OCI-LY1 (cell line): ENCODE data around the gene ZMYM3.

Experiments used
- H2AFZ ChIP-seq: fragments of 200-600 bp; sonication (generic), shearing (Covaris generic); 2 replicates; pipeline ENCODE4 v1.6.0; 2014; ENCODE audit warnings: antibody characterized with exemption, mild to moderate bottlenecking, low read length
- H3F3A ChIP-seq: fragments of 200-600 bp; sonication (generic), shearing (Covaris generic); 2 replicates; pipeline ENCODE4 v1.6.0; 2014; ENCODE audit warnings: mild to moderate bottlenecking, antibody characterized with exemption, low read length, moderate library complexity; ENCODE audit not compliant: insufficient read depth
- H3K27ac ChIP-seq: fragments of 200-600 bp; sonication (generic); 2 replicates; pipeline ENCODE4 v1.5.1; 2014; ENCODE audit warnings: low read length, mixed run types, mild to moderate bottlenecking, low read depth; ENCODE audit not compliant: poor library complexity, severe bottlenecking
- H3K27me3 ChIP-seq: fragments of 200-600 bp; sonication (generic); 2 replicates; pipeline ENCODE4 v1.6.0; 2014; ENCODE audit warnings: antibody characterized with exemption, mild to moderate bottlenecking, low read length, moderate library complexity; ENCODE audit not compliant: insufficient read depth
- H3K36me3 ChIP-seq: fragments of 200-600 bp; sonication (generic); 2 replicates; pipeline ENCODE4 v1.6.1; 2014; ENCODE audit warnings: mild to moderate bottlenecking, antibody characterized with exemption, low read length, moderate library complexity, mixed read lengths; ENCODE audit not compliant: insufficient read depth
- H3K4me1 ChIP-seq: fragments of 200-600 bp; sonication (generic); 2 replicates; pipeline ENCODE4 v1.5.1; 2014; ENCODE audit warnings: mild to moderate bottlenecking, low read length, moderate library complexity; ENCODE audit not compliant: insufficient read depth, severe bottlenecking
- H3K4me2 ChIP-seq: fragments of 200-600 bp; sonication (generic), shearing (Covaris generic); 2 replicates; pipeline ENCODE4 v1.6.1; 2014; ENCODE audit warnings: low read length
- H3K4me3 ChIP-seq: fragments of 200-600 bp; sonication (generic); 2 replicates; pipeline ENCODE4 v1.5.1; 2014; ENCODE audit warnings: low read length, low read depth, mild to moderate bottlenecking, mixed read lengths; ENCODE audit not compliant: poor library complexity, severe bottlenecking
- H3K79me2 ChIP-seq: fragments of 200-600 bp; shearing (Covaris generic); 2 replicates; pipeline ENCODE4 v1.6.1; 2016; ENCODE audit warnings: mixed run types, low read length, mixed read lengths; ENCODE audit not compliant: insufficient read depth
- H3K9ac ChIP-seq: fragments of 200-600 bp; sonication (generic), shearing (Covaris generic); 2 replicates; pipeline ENCODE4 v1.6.1; 2014; ENCODE audit warnings: mild to moderate bottlenecking, low read length, mixed read lengths
- H3K9me2 ChIP-seq: fragments of 200-600 bp; sonication (generic), shearing (Covaris generic); 2 replicates; pipeline ENCODE4 v1.6.1; 2014; ENCODE audit warnings: low read depth, mild to moderate bottlenecking, low read length, mixed read lengths
- H3K9me3 ChIP-seq: fragments of 200-600 bp; shearing (Covaris generic); 2 replicates; pipeline ENCODE4 v1.6.1; 2014; ENCODE audit warnings: low read length, mixed read lengths
- H4K20me1 ChIP-seq: fragments of 200-600 bp; sonication (generic), shearing (Covaris generic); 2 replicates; pipeline ENCODE4 v1.6.0; 2016; ENCODE audit warnings: mild to moderate bottlenecking, low read length; ENCODE audit not compliant: insufficient read depth
- CTCF ChIP-seq: fragments of 200-600 bp; sonication (generic), shearing (Covaris generic); IDR thresholded peaks from 2 replicates; pipeline ENCODE4 v1.5.1; 2017; ENCODE audit warnings: mild to moderate bottlenecking, antibody characterized with exemption, low read length, moderate library complexity, mixed read lengths
- EZH2 ChIP-seq: fragments of 200-600 bp; sonication (generic), shearing (Covaris generic); IDR thresholded peaks from 2 replicates; pipeline ENCODE4 v1.8.0; 2017; ENCODE audit warnings: borderline replicate concordance, mixed run types, mild to moderate bottlenecking, antibody characterized with exemption, low read length, moderate library complexity, mixed read lengths

The ZMYM3 gene

GRCh38 chrX:71191248-71191647 is 62.7 kb downstream of the ZMYM3 start:
- H2AFZ ChIP-seq: no peak overlapping the region
- H3K36me3 ChIP-seq: no peaks in the 10 kb centered on the region
- peaks cover 7% of the 10 kb centered on the region for H3K4me1 ChIP-seq
- TF ChIP-seq CTCF: no peak
- no peak for TF ChIP-seq EZH2
- no peaks in the 10 kb centered on the region for H3K9me3 ChIP-seq
- H3K79me2 ChIP-seq: no peaks in the 10 kb centered on the region
- H3K9me2 ChIP-seq: no peaks in the 10 kb centered on the region
- H3K4me2 ChIP-seq: no peak overlapping the region
- no peaks in the 10 kb centered on the region for H3K27me3 ChIP-seq
- H3K9ac ChIP-seq: no peak overlapping the region
- no peaks in the 10 kb centered on the region for H4K20me1 ChIP-seq
- H3K4me3 ChIP-seq: no peak overlapping the region
- H3K27ac ChIP-seq: no peak overlapping the region
- no peaks in the 10 kb centered on the region for H3F3A ChIP-seq
